ENCODE data around the gene DCLRE1A.

Gene DCLRE1A

DNA sequence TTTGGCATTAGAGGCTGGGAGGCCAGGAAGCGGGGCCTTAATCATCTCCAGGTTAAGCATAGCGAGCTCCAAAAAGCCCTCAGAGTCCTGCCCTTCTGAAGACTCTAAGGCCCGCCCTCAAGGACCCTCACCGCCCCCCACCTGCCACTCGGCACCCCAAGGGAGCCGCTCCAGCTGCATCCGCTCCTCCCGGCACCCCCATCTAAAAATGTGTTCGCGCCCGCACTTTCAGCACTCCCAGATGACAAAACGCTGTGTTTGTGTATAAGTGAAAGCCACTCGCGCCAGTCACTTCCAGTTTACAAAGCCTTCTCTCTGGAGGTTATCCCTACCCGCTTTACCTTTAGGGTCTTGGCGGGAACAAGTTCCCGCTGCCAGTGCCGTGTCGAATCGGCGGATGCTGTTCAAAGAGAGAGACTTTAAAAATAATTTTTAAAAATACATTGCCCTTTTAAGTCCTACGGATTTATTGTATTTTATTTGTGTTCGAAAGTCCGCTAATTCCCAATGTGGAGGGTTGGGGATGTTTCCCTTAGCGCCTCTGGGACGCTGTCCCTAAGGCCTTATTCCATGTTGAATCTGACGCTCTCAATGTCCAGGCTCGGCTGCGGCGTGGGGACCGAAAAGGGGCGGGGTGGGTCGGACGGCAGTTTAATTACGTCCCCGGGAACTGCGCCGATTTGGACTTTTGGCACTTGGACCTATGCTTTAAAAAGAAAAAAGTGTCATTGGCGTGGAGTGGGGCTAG lies at the start of gene DCLRE1A, which contains the start of gene NHLRC2:
TSS of gene DCLRE1A (minus strand) at position 70 of the 748 bp plus-strand sequence. CDS start 900 bp downstream, outside the sequence.
TSS of gene NHLRC2 (plus strand) at position 649 of the 748 bp plus-strand sequence. CDS start 212 bp downstream, outside the sequence.
- no peak for TF ChIP-seq FOXM1 (IDR thresholded peaks at IDR 0.05; ENCODE audit: borderline replicate concordance)
- TF ChIP-seq L3MBTL2 (conservative IDR thresholded peaks at IDR 0.05), result peak; percentile 93
- TF ChIP-seq BHLHE40 (IDR thresholded peaks at IDR 0.05; ENCODE audit: borderline replicate concordance), result no peak
- TF ChIP-seq NFRKB (IDR thresholded peaks at IDR 0.05), result peak; percentile 87
- no peak for TF ChIP-seq ZNF384 (IDR thresholded peaks at IDR 0.05)
- TF ChIP-seq ARNT (IDR thresholded peaks at IDR 0.05), result no peak
- TF ChIP-seq CTBP1 (IDR thresholded peaks at IDR 0.05; ENCODE audit: borderline replicate concordance), result no peak; the same call in 1 of the 2 replicates
- TF ChIP-seq ELF4 (IDR thresholded peaks at IDR 0.05), result no peak
- no peak for TF ChIP-seq FOXK2 (IDR thresholded peaks at IDR 0.05)
- TF ChIP-seq SP1 (IDR thresholded peaks at IDR 0.05), result no peak
- no peak for TF ChIP-seq HDGF (IDR thresholded peaks at IDR 0.05; ENCODE audit: borderline replicate concordance)
- TF ChIP-seq FOXA1 (IDR thresholded peaks at IDR 0.05), result no peak
- CTCF ChIA-PET, result no interaction called here

DNA sequence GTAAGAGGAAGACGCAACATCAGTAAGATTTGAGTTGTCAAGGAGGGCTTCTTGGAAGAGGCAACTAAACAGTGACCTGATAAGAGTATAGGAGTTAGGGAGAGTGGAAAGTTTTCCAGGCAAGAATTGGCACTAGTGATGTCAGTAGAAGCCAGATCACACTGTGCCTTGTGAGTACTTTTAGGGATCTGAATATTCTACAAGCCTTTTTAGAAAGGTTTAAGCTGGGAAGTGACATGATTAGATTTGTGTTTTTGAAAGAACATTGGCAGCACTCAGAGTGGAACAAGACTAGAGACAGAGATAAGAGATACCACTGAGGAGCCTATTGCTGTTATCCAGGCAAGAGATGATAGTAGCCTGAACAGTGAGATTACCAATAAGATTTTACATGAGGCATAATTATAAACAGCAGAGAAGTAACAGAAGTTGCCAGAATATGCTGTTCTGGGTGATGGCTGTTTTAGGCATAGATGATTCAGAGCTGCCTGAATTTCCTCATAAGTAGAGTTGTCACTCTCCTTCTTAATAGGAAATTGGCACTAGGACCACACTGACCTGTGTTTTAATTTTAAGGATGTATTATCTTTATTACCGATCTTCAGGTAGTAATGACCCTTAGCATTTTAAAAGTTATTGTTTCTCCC lies 46.2 kb upstream of the DCLRE1A start:
- ChIA-PET CTCF (no interaction called here), POLR2A (no interaction called here)
- no peak for DNase-seq (ENCODE audit: extremely low spot score)
- no peak for TF ChIP-seq SUZ12 (IDR thresholded peaks at IDR 0.05)

More for the DNA sequence above, at the start of gene DCLRE1A, which contains the start of gene NHLRC2:
- POLR2A ChIA-PET, result no interaction called here
- DNase-seq (ENCODE audit: extremely low spot score), result peak; percentile 73

DNA sequence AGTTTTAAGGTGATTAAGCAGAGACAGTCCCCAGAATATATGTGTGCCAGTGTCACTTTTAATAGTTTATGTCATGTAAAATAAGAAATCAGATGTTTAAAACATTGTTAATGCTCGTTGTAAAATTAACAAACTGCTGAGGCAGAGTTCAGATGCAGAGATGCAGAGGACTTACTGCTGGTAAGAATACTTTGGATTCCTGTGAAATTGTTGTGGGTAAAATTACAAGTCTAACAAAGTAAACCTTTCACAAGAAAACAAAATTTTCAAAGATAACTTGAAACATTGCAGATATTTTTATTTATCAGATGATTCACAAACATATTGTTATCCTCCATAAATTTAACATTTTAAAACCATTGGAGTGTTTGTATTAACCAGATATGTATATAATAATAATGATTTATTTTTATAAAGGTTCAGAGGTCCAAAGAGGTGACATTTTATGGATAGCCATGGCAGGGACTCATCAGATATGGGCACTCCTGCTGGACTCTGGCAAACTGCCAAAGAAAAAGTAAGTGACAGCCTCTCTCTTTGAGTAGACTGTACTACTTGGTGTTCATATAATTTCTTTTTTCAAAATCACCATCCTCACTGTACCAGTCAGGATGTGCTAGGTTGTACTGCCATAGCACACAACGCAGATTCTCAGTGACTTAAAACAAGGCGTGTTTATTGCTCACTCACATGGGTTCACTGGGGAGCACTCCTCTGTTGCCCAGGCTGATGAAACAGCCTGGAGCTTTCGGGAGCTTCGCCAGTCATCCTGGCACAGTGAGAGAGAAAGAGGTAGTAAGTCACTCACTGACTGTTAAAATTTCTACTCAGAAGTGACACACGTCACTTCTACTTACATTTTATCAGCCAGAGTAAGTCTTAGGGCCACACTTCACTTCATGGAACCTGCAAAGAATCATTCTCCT lies 44.1 kb upstream of the DCLRE1A start:
- ChIA-PET POLR2A (no interaction called here), CTCF (no interaction called here)
- TF ChIP-seq CTBP1 (IDR thresholded peaks at IDR 0.05; ENCODE audit: borderline replicate concordance), result no peak
- TF ChIP-seq, protein P1, sequence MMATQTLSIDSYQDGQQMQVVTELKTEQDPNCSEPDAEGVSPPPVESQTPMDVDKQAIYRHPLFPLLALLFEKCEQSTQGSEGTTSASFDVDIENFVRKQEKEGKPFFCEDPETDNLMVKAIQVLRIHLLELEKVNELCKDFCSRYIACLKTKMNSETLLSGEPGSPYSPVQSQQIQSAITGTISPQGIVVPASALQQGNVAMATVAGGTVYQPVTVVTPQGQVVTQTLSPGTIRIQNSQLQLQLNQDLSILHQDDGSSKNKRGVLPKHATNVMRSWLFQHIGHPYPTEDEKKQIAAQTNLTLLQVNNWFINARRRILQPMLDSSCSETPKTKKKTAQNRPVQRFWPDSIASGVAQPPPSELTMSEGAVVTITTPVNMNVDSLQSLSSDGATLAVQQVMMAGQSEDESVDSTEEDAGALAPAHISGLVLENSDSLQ (IDR thresholded peaks at IDR 0.05), result peak; percentile 31; the same call in 1 of the 2 replicates
- no peak for DNase-seq (ENCODE audit: extremely low spot score)

DNA sequence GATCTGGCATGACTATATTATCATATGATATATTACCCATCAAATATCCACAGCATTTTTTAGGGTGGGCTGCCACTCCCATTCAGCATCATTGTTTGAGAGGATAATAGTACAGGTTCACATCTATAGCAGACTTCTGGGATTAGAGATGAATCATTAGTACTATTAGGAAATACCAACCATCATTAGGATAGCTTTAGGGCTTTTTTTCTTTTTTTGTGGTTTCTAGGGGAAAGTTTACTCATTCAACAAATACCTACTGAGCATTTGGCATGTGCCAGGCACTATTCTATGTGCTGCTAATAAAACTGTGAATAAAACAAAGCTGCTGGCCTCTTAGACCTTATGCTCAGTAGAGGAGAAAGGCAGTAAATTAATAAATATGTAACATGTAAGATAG lies 41.1 kb upstream of the DCLRE1A start:
- ChIA-PET POLR2A (no interaction called here), CTCF (no interaction called here)
- DNase-seq (ENCODE audit: extremely low spot score), result no peak
- TF ChIP-seq NFRKB (IDR thresholded peaks at IDR 0.05) (no peak), FOXM1 (IDR thresholded peaks at IDR 0.05; ENCODE audit: borderline replicate concordance) (no peak), L3MBTL2 (conservative IDR thresholded peaks at IDR 0.05) (no peak), TARDBP (IDR thresholded peaks at IDR 0.05) (no peak), FOXK2 (IDR thresholded peaks at IDR 0.05) (no peak), SUZ12 (IDR thresholded peaks at IDR 0.05) (no peak), LEF1 (IDR thresholded peaks at IDR 0.05; ENCODE audit: borderline replicate concordance) (no peak), CTBP1 (IDR thresholded peaks at IDR 0.05; ENCODE audit: borderline replicate concordance) (no peak), HDGF (IDR thresholded peaks at IDR 0.05; ENCODE audit: borderline replicate concordance) (no peak), ZNF384 (IDR thresholded peaks at IDR 0.05) (no peak), FOXA1 (IDR thresholded peaks at IDR 0.05) (no peak), SP1 (IDR thresholded peaks at IDR 0.05) (no peak)
- TF ChIP-seq, protein P1 (IDR thresholded peaks at IDR 0.05), result no peak

DNA sequence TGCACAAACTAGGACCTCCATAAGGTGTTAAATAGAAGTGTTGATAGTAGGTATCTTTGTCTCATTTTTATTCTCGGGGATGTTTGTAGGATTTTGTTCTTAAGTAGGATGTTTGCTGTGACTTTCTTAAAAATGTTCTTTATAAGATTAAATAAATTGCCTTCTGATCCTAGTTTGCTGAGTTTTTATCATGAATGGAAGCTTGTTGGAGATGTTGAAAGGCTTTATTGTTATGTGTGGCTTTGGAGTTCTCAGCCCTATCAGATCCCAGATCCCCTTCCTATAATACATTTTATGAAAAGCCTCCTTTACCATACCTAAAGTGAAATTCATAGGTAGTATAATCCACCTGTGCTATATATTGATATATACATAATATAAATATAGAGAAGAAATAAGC lies 40.7 kb upstream of the DCLRE1A start:
- no peak for DNase-seq (ENCODE audit: extremely low spot score)
- ChIA-PET POLR2A (no interaction called here), CTCF (no interaction called here)
- TF ChIP-seq TARDBP (IDR thresholded peaks at IDR 0.05), result no peak
- no peak for TF ChIP-seq BHLHE40 (IDR thresholded peaks at IDR 0.05; ENCODE audit: borderline replicate concordance)
- TF ChIP-seq SUZ12 (IDR thresholded peaks at IDR 0.05), result no peak
- no peak for TF ChIP-seq FOXA1 (IDR thresholded peaks at IDR 0.05)
- TF ChIP-seq ARNT (IDR thresholded peaks at IDR 0.05), result no peak
- TF ChIP-seq LEF1 (IDR thresholded peaks at IDR 0.05; ENCODE audit: borderline replicate concordance), result no peak
- no peak for TF ChIP-seq HDGF (IDR thresholded peaks at IDR 0.05; ENCODE audit: borderline replicate concordance)
- TF ChIP-seq CTBP1 (IDR thresholded peaks at IDR 0.05; ENCODE audit: borderline replicate concordance), result no peak

DNA sequence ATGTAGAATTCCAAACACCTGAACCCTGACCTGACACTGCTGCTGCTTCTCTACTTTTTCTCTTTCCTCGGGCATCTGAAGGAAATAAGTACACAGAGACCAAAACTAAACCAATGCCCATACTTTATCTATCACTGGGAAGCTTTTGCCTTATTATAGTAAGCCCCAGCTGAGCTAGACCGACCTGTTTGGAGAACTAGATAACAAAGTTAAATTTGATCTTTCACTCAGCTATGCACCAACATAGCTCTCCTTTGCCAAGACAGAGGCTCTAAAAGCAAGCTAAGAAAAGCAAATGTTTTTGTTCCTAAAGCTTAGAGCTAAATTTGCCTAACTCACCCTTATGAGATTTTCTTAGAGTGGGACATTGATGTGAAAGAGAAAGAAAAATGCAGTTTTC lies 39.7 kb upstream of the DCLRE1A start:
- POLR2A ChIA-PET, result no interaction called here
- no peak for TF ChIP-seq TARDBP (IDR thresholded peaks at IDR 0.05)
- TF ChIP-seq NFRKB (IDR thresholded peaks at IDR 0.05), result no peak
- TF ChIP-seq FOXA1 (IDR thresholded peaks at IDR 0.05), result no peak
- no peak for TF ChIP-seq HDGF (IDR thresholded peaks at IDR 0.05; ENCODE audit: borderline replicate concordance)
- TF ChIP-seq ARNT (IDR thresholded peaks at IDR 0.05), result no peak
- TF ChIP-seq FOXM1 (IDR thresholded peaks at IDR 0.05; ENCODE audit: borderline replicate concordance), result no peak
- no peak for TF ChIP-seq ELF4 (IDR thresholded peaks at IDR 0.05)
- no peak for TF ChIP-seq ZNF384 (IDR thresholded peaks at IDR 0.05)
- no peak for TF ChIP-seq L3MBTL2 (conservative IDR thresholded peaks at IDR 0.05)
- TF ChIP-seq LEF1 (IDR thresholded peaks at IDR 0.05; ENCODE audit: borderline replicate concordance), result no peak
- TF ChIP-seq SP1 (IDR thresholded peaks at IDR 0.05), result no peak
- no peak for TF ChIP-seq SUZ12 (IDR thresholded peaks at IDR 0.05)
- TF ChIP-seq, protein P1 (IDR thresholded peaks at IDR 0.05), result no peak
- TF ChIP-seq BHLHE40 (IDR thresholded peaks at IDR 0.05; ENCODE audit: borderline replicate concordance), result no peak
- no peak for TF ChIP-seq FOXK2 (IDR thresholded peaks at IDR 0.05)
- no peak for TF ChIP-seq CTBP1 (IDR thresholded peaks at IDR 0.05; ENCODE audit: borderline replicate concordance)
- no peak for DNase-seq (ENCODE audit: extremely low spot score)
- CTCF ChIA-PET, result no interaction called here
